Gastroesophageal sphincter (tissue), 4 donors: ENCODE measurements around the gene GTSF1L. TPM values are rescaled to one million over a fixed set of nuclear protein-coding genes. Genes with fewer than 3 reads are reported as not detected.

Source experiments
- ATAC-seq: fragments of 150-250 bp; one replicate; pipeline ENCODE4 v1.9.1; 2016; ENCODE audit warnings: mild to moderate bottlenecking, moderate library complexity
- H3K27ac ChIP-seq, 4 donors: fragments of 200-600 bp; sonication (generic) in 3 of 4; 1 replicate in 3 of 4; 2 replicates in 1 of 4; pipeline ENCODE4 v1.5.1; 2016 to 2019
- H3K27me3 ChIP-seq: fragments of 200-600 bp; sonication (generic); one replicate; pipeline ENCODE4 v1.5.1; 2019
- H3K36me3 ChIP-seq, 2 donors: fragments of 200-600 bp; sonication (generic); one replicate each; pipeline ENCODE4 v1.5.1; 2019; ENCODE audit warnings: control low read depth in 1 of 2
- H3K4me1 ChIP-seq, 3 donors: fragments of 200-600 bp; sonication (generic); 1 replicate in 2 of 3; 2 replicates in 1 of 3; pipeline ENCODE4 v1.5.1; 2016 to 2019; ENCODE audit warnings: control low read depth in 2 of 3
- H3K4me3 ChIP-seq, 2 donors: fragments of 200-600 bp; sonication (generic); one replicate each; pipeline ENCODE4 v1.5.1; 2019; ENCODE audit warnings: mild to moderate bottlenecking in 1 of 2, moderate library complexity in 1 of 2
- H3K9me3 ChIP-seq, 3 donors: fragments of 200-600 bp; sonication (generic); one replicate each; pipeline ENCODE4 v1.5.1; 2017 to 2019; ENCODE audit warnings: control low read depth in 2 of 3
- CTCF ChIP-seq, 4 experiments: fragments of 200-600 bp in 2 of 4; fragments of 450-650 bp in 2 of 4; sonication (generic) in 1 of 4; IDR thresholded peaks; one replicate each; pipeline ENCODE4 v1.5.1; 2017 to 2019; ENCODE audit warnings: antibody characterized with exemption in 4 of 4, mild to moderate bottlenecking in 2 of 4, moderate library complexity in 2 of 4
- EP300 ChIP-seq: sonication (generic); formaldehyde crosslinking; IDR thresholded peaks from one replicate; pipeline ENCODE4 v1.6.1; 2017; ENCODE audit warnings: antibody characterized with exemption, mild to moderate bottlenecking
- POLR2A ChIP-seq, 2 donors: fragments of 450-650 bp; IDR thresholded peaks; one replicate each; pipeline ENCODE4 v1.6.1; 2017; ENCODE audit warnings: antibody characterized with exemption in 2 of 2, mild to moderate bottlenecking in 2 of 2, moderate library complexity in 1 of 2
- POLR2AphosphoS5 ChIP-seq: sonication (generic); formaldehyde crosslinking; IDR thresholded peaks from one replicate; pipeline ENCODE4 v1.6.1; 2017; ENCODE audit warnings: antibody characterized with exemption
- WGBS, 2 donors: methylation state at CpG; one replicate each; pipeline ENCODE4 v1.1.5; 2018; ENCODE audit warnings: low coverage in 1 of 2; 5-methylcytosine and 5-hydroxymethylcytosine counted together
- total RNA-seq, 4 donors: library from RNA; depleted of rRNA; stranded (reverse); fragments of >200 nt; gene quantifications; one replicate each; pipeline ENCODE4 v1.1.0, GENCODE V29; 2016

Gene GTSF1L
- total RNA-seq, 4 donors from 2014 or later: not detected

GRCh38 chr20:43748274-43748673, 21.5 kb upstream of the GTSF1L start:
- peaks cover 0 to 37% (median 0%) of the 10 kb centered on the region in 3 donors for H3K4me1 ChIP-seq
- H3K9me3 ChIP-seq: no peaks in the 10 kb centered on the region
- WGBS, 2 donors: 50 to 100% methylated on average over 1 of the region's 1 CpG
- TF ChIP-seq CTCF (IDR thresholded peaks at IDR 0.05) (no peak), EP300 (no peak), POLR2A (IDR thresholded peaks at IDR 0.05) (no peak), POLR2AphosphoS5 (no peak)
- peaks cover 31% of the 10 kb centered on the region for H3K27me3 ChIP-seq
- no peaks in the 10 kb centered on the region for H3K36me3 ChIP-seq
- no peak overlapping the region for H3K27ac ChIP-seq
- H3K4me3 ChIP-seq: no peak overlapping the region
- no peak for ATAC-seq

- no peak for ATAC-seq
- 47 to 58% methylated on average over 7 to 10 of the region's 12 CpGs for WGBS, 2 donors
Observed at GRCh38 chr20:43746344-43747137, 19.7 kb upstream of the GTSF1L start.

GRCh38 chr20:43744966-43745730, 18.3 kb upstream of the GTSF1L start:
- TF ChIP-seq CTCF (IDR thresholded peaks at IDR 0.05) (no peak), POLR2AphosphoS5 (no peak), POLR2A (IDR thresholded peaks at IDR 0.05) (no peak), EP300 (no peak)
- ATAC-seq: no peak
- H3K36me3 ChIP-seq: no peaks in the 10 kb centered on the region
- no peaks in the 10 kb centered on the region for H3K9me3 ChIP-seq
- peaks cover 33% of the 10 kb centered on the region for H3K27me3 ChIP-seq
- H3K27ac ChIP-seq: no peak overlapping the region
- peaks cover 0 to 8% (median 0%) of the 10 kb centered on the region in 3 donors for H3K4me1 ChIP-seq
- H3K4me3 ChIP-seq: no peak overlapping the region
- WGBS, 2 donors: 38 to 45% methylated on average over 11 to 12 of the region's 12 CpGs

More at GRCh38 chr20:43746344-43747137, 19.7 kb upstream of the GTSF1L start:
- no peaks in the 10 kb centered on the region for H3K36me3 ChIP-seq
- H3K4me3 ChIP-seq: no peak overlapping the region
- peaks cover 0 to 22% (median 0%) of the 10 kb centered on the region in 3 donors for H3K4me1 ChIP-seq
- peaks cover 33% of the 10 kb centered on the region for H3K27me3 ChIP-seq
- H3K27ac ChIP-seq: no peak overlapping the region
- H3K9me3 ChIP-seq: no peaks in the 10 kb centered on the region
- TF ChIP-seq EP300: no peak

GRCh38 chr20:43744151-43744611, 17.4 kb upstream of the GTSF1L start:
- no peak for ATAC-seq
- Histone ChIP-seq H3K36me3 (no peaks in the 10 kb centered on the region), H3K4me3 (no peak overlapping the region), H3K27me3 (peaks cover 33% of the 10 kb centered on the region), H3K27ac (no peak overlapping the region), H3K4me1 (no peaks in the 10 kb centered on the region), H3K9me3 (no peaks in the 10 kb centered on the region)
- TF ChIP-seq POLR2AphosphoS5: no peak
- TF ChIP-seq POLR2A (IDR thresholded peaks at IDR 0.05): no peak
- no peak for TF ChIP-seq EP300
- no peak for TF ChIP-seq CTCF (IDR thresholded peaks at IDR 0.05)
- 47 to 60% methylated on average over 1 to 5 of the region's 9 CpGs for WGBS, 2 donors

- ATAC-seq: no peak
- no peak overlapping the region for H3K4me3 ChIP-seq
- no peak overlapping the region for H3K27ac ChIP-seq
- TF ChIP-seq CTCF (IDR thresholded peaks at IDR 0.05) (no peak), POLR2AphosphoS5 (no peak), POLR2A (IDR thresholded peaks at IDR 0.05) (no peak), EP300 (no peak)
- H3K4me1 ChIP-seq: no peaks in the 10 kb centered on the region
- H3K9me3 ChIP-seq: no peaks in the 10 kb centered on the region
- 83 to 89% methylated on average over 2 to 3 of the region's 3 CpGs for WGBS, 2 donors
- peaks cover 23% of the 10 kb centered on the region for H3K27me3 ChIP-seq
- H3K36me3 ChIP-seq: no peaks in the 10 kb centered on the region
Observed at GRCh38 chr20:43740642-43741041, 13.8 kb upstream of the GTSF1L start.
